ENCODE data around the gene PIP5K1B.

GRCh38 chr9:68768619-68769018, 63.6 kb downstream of the PIP5K1B start:
- TF ChIP-seq EZH2 (optimal IDR thresholded peaks at IDR 0.05; ENCODE audit: low read depth, low read length) (no peak), CTCF (IDR thresholded peaks at IDR 0.05; ENCODE audit: low read length) (no peak)

Measured in MM.1S (cell line).